ENCODE results near the gene GLB1L. TPM values are rescaled to one million over a fixed set of nuclear protein-coding genes. Genes with fewer than 3 reads are reported as not detected.
A peak's percentile ranks its signal among the peaks of the same experiment; 100 is the strongest.

Gene GLB1L
- polyA plus RNA-seq, 1 of the 3 experiments (the other 2 are of a cell fraction), result 11.7 TPM

DNA sequence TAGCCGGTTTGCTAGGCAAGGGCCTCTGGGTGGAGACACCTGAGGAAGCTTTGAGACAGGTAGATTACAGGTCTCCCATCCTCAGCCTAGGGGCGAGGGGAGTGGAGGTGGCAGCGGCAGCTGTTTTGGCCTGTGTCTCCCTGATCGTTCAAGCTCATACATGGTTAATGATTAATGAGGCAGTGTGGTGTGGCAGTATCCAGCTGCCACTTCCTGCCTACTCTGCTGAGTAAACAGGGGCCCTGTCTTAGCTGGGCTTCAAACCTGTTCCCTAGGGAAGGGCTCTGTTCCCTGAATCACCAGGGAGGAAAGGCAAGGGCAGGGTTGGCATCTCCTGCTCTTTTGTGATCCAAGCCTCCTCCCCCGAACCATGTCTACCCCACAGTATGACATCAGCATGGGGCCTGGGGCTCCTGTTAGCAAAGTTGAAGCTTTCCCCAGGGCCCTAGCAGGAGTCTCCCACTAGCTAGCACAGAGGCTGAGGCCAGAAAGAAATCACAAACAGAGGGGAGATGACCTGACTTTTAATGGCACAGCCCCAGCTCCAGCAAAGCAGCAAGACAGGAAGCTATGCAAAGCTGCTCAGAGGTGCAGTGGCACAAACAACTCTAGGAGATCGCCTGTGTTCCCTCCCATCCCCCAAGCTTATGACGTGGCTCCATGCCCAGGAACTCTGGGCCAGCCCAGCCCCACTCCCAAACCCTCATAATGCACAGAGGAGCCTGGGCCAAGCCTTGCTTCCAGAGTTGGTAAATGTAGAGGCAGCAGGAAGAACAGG is 4.1 kb upstream of the GLB1L start:
- DNase-seq, result no peak
- peak overlapping the region; percentile 34; the same call in 1 of the 2 replicates for H3K4me2 ChIP-seq
- peaks cover 19 to 37% of the 10 kb centered on the region in 2 experiments for H3K4me1 ChIP-seq (ENCODE audit: control insufficient read depth in 1 of 2, insufficient read depth in 2 of 2, low read depth in 1 of 2, low read length in 1 of 2)
- H3K9me2 ChIP-seq, result no peaks in the 10 kb centered on the region
- peaks cover 8% of the 10 kb centered on the region; the same call in 1 of the 2 replicates for H3K27me3 ChIP-seq (ENCODE audit: insufficient read depth)
- POLR2A ChIA-PET, result interaction anchor here (0.6 to 1.5 kb wide), 3 partner anchors 19 to 1032 kb away, joined by 3 to 6 read pairs (median 3); partner anchors contain the start of genes ANKZF1 and ATG9A
- no peak overlapping the region; the same call in 1 of the 2 replicates for H3K9ac ChIP-seq
- CTCF ChIA-PET, result interaction anchor here (0.8 to 3.5 kb wide), 9 partner anchors 19 to 220 kb away, joined by 3 to 19 read pairs (median 4); partner anchors contain the start of gene DNAJB2
- peaks cover 20% of the 10 kb centered on the region for H3K79me2 ChIP-seq (ENCODE audit: insufficient read depth)
- peaks cover 19% of the 10 kb centered on the region for H3F3A ChIP-seq (replicated peaks; ENCODE audit: insufficient read depth)
- H3K9me3 ChIP-seq, result no peaks in the 10 kb centered on the region
- no peaks in the 10 kb centered on the region for H4K20me1 ChIP-seq (ENCODE audit: insufficient read depth)
- H3K27ac ChIP-seq (ENCODE audit: low read depth in 2 of 2, low read length in 1 of 2), result peak overlapping the region; percentile 25 to 56; a peak in 3 of 4 replicates
- H3K36me3 ChIP-seq (replicated peaks in 1 of 2; ENCODE audit: control insufficient read depth in 1 of 2, insufficient read depth in 2 of 2, low read length in 1 of 2), result peaks cover 6 to 16% of the 10 kb centered on the region in 2 experiments
- no peak overlapping the region for H3K4me3 ChIP-seq (ENCODE audit: low read depth in 2 of 2, low read length in 1 of 2)
- H2AFZ ChIP-seq (ENCODE audit: low read depth), result no peak overlapping the region
- WGBS (ENCODE audit: low lambda C conversion rate), result 31% methylated on average over 7 of the region's 7 CpGs
- no peak for TF ChIP-seq RAD21 (IDR thresholded peaks at IDR 0.05; ENCODE audit: low read length)
- TF ChIP-seq CHD2 (IDR thresholded peaks at IDR 0.05; ENCODE audit: low read length, partially characterized antibody), result no peak
- no peak for TF ChIP-seq TEAD4 (IDR thresholded peaks at IDR 0.05; ENCODE audit: borderline replicate concordance, insufficient read depth)
- no peak for TF ChIP-seq GABPA (IDR thresholded peaks at IDR 0.05; ENCODE audit: low read depth)
- TF ChIP-seq, protein P1, sequence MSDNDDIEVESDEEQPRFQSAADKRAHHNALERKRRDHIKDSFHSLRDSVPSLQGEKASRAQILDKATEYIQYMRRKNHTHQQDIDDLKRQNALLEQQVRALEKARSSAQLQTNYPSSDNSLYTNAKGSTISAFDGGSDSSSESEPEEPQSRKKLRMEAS (IDR thresholded peaks at IDR 0.05; ENCODE audit: low read depth), result 0 out of 2 replicates have a peak, but pooled peaks have one; percentile 8

DNA sequence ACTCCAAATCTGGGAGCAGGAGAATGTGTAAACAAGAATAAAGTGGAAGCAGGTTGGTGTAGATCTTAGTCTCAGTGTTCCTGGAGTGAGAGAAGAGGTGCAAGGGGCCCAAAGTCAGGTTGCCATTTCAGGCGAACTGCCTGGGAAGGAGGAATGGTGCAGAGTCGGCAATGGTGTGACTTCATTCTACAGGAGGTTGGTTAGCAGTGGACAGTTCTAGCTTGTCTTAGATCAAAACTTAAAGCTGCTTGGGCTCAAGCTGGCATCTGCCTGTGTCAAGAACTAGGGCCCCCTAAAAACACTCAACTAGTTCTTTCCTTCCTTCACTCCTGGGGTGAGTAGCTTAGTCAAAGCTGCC is 3.6 kb upstream of the GLB1L start:
- H3K4me2 ChIP-seq, result peak overlapping the region; percentile 34; the same call in 1 of the 2 replicates
- CTCF ChIA-PET, result interaction anchor here (0.9 to 3.5 kb wide), 7 partner anchors 18 to 129 kb away, joined by 3 to 19 read pairs (median 5); no protein-coding TSS in a partner anchor

More for the DNA sequence above, 3.6 kb upstream of the GLB1L start:
- no peak for DNase-seq
- H2AFZ ChIP-seq (ENCODE audit: low read depth), result no peak overlapping the region
- peaks cover 20% of the 10 kb centered on the region for H3K79me2 ChIP-seq (ENCODE audit: insufficient read depth)
- H3K27me3 ChIP-seq (ENCODE audit: insufficient read depth), result 0 out of 2 replicates have a peak, but pooled peaks cover 7% of the 10 kb centered on the region
- WGBS (ENCODE audit: low lambda C conversion rate), result 61% methylated on average over 2 of the region's 2 CpGs
- H3K9ac ChIP-seq, result no peak overlapping the region; the same call in 1 of the 2 replicates
- no peak for TF ChIP-seq TEAD4 (IDR thresholded peaks at IDR 0.05; ENCODE audit: borderline replicate concordance, insufficient read depth)
- TF ChIP-seq, protein P2, sequence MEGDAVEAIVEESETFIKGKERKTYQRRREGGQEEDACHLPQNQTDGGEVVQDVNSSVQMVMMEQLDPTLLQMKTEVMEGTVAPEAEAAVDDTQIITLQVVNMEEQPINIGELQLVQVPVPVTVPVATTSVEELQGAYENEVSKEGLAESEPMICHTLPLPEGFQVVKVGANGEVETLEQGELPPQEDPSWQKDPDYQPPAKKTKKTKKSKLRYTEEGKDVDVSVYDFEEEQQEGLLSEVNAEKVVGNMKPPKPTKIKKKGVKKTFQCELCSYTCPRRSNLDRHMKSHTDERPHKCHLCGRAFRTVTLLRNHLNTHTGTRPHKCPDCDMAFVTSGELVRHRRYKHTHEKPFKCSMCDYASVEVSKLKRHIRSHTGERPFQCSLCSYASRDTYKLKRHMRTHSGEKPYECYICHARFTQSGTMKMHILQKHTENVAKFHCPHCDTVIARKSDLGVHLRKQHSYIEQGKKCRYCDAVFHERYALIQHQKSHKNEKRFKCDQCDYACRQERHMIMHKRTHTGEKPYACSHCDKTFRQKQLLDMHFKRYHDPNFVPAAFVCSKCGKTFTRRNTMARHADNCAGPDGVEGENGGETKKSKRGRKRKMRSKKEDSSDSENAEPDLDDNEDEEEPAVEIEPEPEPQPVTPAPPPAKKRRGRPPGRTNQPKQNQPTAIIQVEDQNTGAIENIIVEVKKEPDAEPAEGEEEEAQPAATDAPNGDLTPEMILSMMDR (IDR thresholded peaks at IDR 0.05), result no peak
- TF ChIP-seq CHD2 (IDR thresholded peaks at IDR 0.05; ENCODE audit: low read length, partially characterized antibody), result no peak
- TF ChIP-seq GATA2 (CRISPR knock-in tag; IDR thresholded peaks at IDR 0.05), result no peak
- no peak for TF ChIP-seq TAF1 (IDR thresholded peaks at IDR 0.05; ENCODE audit: borderline replicate concordance, low read depth, low read length)
- H3K27ac ChIP-seq (ENCODE audit: low read depth in 2 of 2, low read length in 1 of 2), result peak overlapping the region in 1 of 2 experiments; percentile 56; a peak in 1 of 4 replicates
- no peaks in the 10 kb centered on the region for H3K9me3 ChIP-seq
- POLR2A ChIA-PET, result interaction anchor here (1.3 kb wide), 1 partner anchor 579 kb away, joined by 3 read pairs; no protein-coding TSS in a partner anchor
- H3K4me3 ChIP-seq (ENCODE audit: low read depth in 2 of 2, low read length in 1 of 2), result no peak overlapping the region
- peaks cover 19% of the 10 kb centered on the region for H3F3A ChIP-seq (replicated peaks; ENCODE audit: insufficient read depth)
- H3K9me2 ChIP-seq, result no peaks in the 10 kb centered on the region
- peaks cover 6 to 16% of the 10 kb centered on the region in 2 experiments for H3K36me3 ChIP-seq (replicated peaks in 1 of 2; ENCODE audit: control insufficient read depth in 1 of 2, insufficient read depth in 2 of 2, low read length in 1 of 2)
- H3K4me1 ChIP-seq (ENCODE audit: control insufficient read depth in 1 of 2, insufficient read depth in 2 of 2, low read depth in 1 of 2, low read length in 1 of 2), result peaks cover 19 to 36% of the 10 kb centered on the region in 2 experiments
- H4K20me1 ChIP-seq (ENCODE audit: insufficient read depth), result no peaks in the 10 kb centered on the region
